IMR-90 (cell line): Measurements from ENCODE around the gene CCDC179.

ENCODE experiments used
- CTCF ChIP-seq: conservative IDR thresholded peaks from 2 replicates; pipeline ENCODE4 v1.5.1; 2012; ENCODE audit warnings: mild to moderate bottlenecking, low read depth, low read length, improper control_type of control experiment
- ELK1 ChIP-seq: fragments of 150-350 bp; IDR thresholded peaks from 2 replicates; pipeline ENCODE4 v1.6.1; 2016; ENCODE audit warnings: low read depth, mild to moderate bottlenecking, low read length, moderate library complexity, borderline replicate concordance
- MXI1 ChIP-seq: IDR thresholded peaks from 2 replicates; pipeline ENCODE4 v1.6.1; 2012; ENCODE audit warnings: low read depth, mild to moderate bottlenecking, low read length, moderate library complexity, borderline replicate concordance
- POLR2A ChIP-seq: IDR thresholded peaks from 2 replicates; pipeline ENCODE4 v1.6.1; 2012; ENCODE audit warnings: mild to moderate bottlenecking, low read depth, low read length
- SMC3 ChIP-seq: fragments of 150-350 bp; IDR thresholded peaks from 2 replicates; pipeline ENCODE4 v1.6.1; 2016; ENCODE audit warnings: low read depth, mild to moderate bottlenecking, antibody characterized with exemption, low read length, moderate library complexity

- TF ChIP-seq CTCF (no peak), MXI1 (no peak), SMC3 (no peak), POLR2A (no peak), ELK1 (no peak)
Measured at GRCh38 chr11:22808571-22809197, 51.6 kb downstream of the CCDC179 start.
